ENCODE measurements around the gene SIRT3. TPM values are rescaled to one million over a fixed set of nuclear protein-coding genes. Genes with fewer than 3 reads are reported as not detected.
"Not testable (repeated sequence)": the region's sequence is repeated elsewhere in the genome, so short reads cannot be mapped to it uniquely, and the experiment has no call there.

SIRT3 gene
- total RNA-seq, 2 experiments from 2014 or later, result 18.6 to 20.5 TPM

DNA sequence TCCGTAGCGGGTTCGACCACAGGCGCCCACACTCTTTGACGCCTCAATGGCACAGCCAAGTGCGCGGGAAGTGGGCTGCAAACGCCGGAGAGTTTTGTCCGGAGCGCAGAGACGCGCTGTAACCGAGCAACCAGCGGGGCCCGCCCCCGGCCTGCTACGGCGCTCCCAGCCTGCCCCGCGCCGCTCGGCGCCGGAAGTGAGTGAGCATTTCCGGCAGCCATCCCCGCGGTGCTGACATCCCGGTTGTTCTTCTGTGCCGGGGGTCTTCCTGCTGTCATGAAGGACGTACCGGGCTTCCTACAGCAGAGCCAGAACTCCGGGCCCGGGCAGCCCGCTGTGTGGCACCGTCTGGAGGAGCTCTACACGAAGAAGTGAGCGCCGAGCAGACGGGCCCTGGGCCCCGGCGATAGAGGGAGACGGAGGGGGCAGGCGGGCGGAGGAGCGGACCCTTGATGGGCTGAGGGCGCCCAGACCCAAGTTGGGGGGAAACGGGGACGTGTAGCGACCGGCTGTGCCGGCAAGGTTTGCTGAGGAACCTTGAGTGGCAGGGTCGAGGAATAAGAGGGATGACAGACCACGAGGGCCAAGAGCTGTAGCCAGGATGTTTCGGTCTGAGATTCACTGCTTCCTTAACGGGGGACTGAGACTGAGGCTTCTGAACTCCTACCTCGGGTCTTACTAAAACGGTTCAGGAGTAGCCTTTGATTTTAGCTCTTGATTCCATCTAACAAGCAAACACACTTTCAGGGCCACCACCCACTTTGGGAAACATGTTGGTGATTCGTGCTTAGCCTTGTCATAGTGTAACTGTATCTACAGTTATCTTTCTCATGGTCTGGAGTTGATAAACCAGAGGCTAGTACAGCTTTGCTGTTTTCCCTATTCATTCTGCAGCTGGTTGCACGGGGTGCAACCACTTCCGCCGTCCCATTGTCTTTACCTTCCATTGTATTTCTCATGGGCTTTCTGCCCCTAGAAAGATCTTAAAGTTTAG, 929 bp upstream of the SIRT3 start, which contains the start of gene PSMD13:
TSS of gene PSMD13 (plus strand) at position 203 of the 994 bp plus-strand sequence. CDS start at position 277, 74 bp downstream.
- peaks cover 30% of the 10 kb centered on the region for H3K36me3 Mint-ChIP-seq
- no peaks in the 10 kb centered on the region for H3K9me3 Mint-ChIP-seq
- no peaks in the 10 kb centered on the region for H3K27me3 Mint-ChIP-seq
- H3K27ac Mint-ChIP-seq, result peak within 1 kb of the TSS; percentile 99
- DNase-seq, result peak; percentile 95
- H3K4me3 Mint-ChIP-seq, result peak within 1 kb of the TSS; percentile 95
- H3K4me1 Mint-ChIP-seq, result peaks cover 48% of the 10 kb centered on the region

DNA sequence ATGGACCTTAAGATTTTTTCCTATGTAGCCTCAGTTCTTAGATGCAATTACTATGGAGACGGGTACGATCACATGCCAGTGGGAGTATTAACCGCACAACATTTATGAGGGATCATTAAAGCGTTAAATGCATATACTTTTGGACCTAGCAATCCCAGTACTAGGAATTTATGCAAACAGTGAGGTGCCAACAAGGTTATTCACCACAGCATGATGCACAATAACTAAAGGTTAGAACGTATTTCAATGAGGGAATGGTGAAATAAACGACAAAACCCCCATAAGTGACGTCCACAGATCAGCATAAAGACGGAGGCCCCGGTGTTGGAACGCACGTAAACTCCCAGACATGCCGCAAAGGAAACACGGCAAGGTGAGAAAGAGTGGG, 539 bp downstream of the SIRT3 start:
- DNase-seq, result no peak
- H3K4me3 Mint-ChIP-seq, result peak overlapping the region; percentile 87
- peaks cover 19% of the 10 kb centered on the region for H3K36me3 Mint-ChIP-seq
- H3K27me3 Mint-ChIP-seq, result no peaks in the 10 kb centered on the region
- H3K4me1 Mint-ChIP-seq, result peaks cover 37% of the 10 kb centered on the region
- no peaks in the 10 kb centered on the region for H3K9me3 Mint-ChIP-seq
- peak overlapping the region; percentile 91 for H3K27ac Mint-ChIP-seq

DNA sequence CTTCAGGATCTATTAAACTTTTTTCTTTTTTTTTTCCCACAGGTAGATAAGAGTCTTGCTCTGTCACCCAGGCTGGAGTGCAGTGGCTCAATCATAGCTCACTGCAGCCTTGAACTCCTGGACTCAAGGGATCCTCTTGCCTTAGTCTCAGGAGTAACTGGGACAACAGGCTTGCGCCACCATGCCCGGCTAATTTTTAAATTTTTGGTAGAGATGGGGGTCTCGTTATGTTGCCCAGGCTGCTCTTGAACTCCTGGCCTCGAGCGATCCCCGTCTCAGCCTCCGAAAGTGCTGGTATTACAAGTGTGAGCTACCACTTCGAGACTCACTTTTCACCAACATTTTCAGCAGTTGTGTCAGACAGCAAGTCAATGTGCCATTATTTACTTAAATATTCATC, 962 bp downstream of the SIRT3 start:
- H3K9me3 Mint-ChIP-seq, result no peaks in the 10 kb centered on the region
- H3K4me1 Mint-ChIP-seq, result peaks cover 35% of the 10 kb centered on the region
- DNase-seq, result no peak
- H3K36me3 Mint-ChIP-seq, result peaks cover 18% of the 10 kb centered on the region
- peak overlapping the region; percentile 87 for H3K4me3 Mint-ChIP-seq
- H3K27ac Mint-ChIP-seq, result peak overlapping the region; percentile 91
- H3K27me3 Mint-ChIP-seq, result no peaks in the 10 kb centered on the region

DNA sequence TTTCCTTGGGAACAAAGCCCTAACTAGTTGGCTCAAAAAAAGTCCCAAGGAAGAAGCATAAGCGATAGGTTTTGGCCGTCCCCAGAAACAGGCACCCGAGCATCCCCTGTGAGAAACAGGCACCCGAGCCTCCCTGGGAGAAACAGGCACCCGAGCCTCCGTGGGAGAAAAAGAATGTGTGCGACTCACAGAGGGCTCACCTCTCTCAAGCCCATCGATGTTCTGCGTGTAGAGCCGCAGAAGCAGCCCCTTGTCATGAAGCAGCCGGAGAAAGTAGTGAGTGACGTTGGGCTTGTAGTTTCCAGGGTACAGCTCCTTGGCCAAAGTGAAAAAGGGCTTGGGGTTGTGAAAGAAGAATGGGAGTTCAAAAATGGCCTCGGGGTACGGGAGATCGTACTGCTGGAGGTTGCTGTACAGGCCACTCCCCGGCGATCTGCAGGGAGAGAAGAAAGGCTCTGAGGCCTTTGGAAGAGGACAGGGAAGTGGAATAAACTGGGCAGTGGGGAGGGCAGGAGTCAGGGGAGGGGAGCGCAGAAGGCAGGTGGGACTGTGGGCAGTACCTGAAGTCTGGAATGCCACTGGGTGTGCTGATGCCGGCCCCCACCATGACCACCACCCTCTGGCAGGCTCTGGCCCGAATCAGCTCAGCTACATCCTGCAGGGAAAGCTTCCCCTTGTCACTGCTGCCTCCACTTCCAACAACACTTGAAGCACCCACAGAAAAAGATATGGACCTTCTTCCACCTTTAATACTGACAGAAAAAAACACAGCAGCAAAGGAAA, 3.2 kb downstream of the SIRT3 start:
- Mint-ChIP-seq H3K9me3 (no peaks in the 10 kb centered on the region), H3K4me1 (peaks cover 27% of the 10 kb centered on the region), H3K27me3 (no peaks in the 10 kb centered on the region), H3K36me3 (peaks cover 2% of the 10 kb centered on the region), H3K27ac (peak overlapping the region; percentile 27), H3K4me3 (no peak overlapping the region)
- DNase-seq, result no peak

DNA sequence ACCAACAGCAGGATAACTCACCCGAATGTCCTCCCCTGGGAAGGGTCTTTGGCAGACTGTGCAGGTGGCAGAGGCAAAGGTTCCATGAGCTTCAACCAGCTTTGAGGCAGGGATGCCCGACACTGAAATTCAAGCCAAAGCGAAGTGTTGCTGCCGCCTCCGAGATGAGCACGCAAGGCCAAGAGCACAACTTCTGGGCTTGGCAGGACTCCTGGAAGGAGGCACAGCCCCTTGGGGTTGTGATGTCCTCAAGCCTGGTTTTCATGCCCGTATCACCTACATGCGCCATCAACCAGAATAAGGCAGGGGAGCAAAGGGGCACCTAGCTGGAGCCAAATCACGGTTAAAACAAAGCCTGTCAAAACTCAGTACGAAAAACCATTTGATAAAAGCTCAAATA, 5.7 kb downstream of the SIRT3 start:
- DNase-seq, result no peak
- Mint-ChIP-seq H3K4me3 (no peak overlapping the region), H3K36me3 (peaks cover 4% of the 10 kb centered on the region), H3K4me1 (peaks cover 33% of the 10 kb centered on the region), H3K27me3 (no peaks in the 10 kb centered on the region), H3K27ac (no peak overlapping the region), H3K9me3 (no peaks in the 10 kb centered on the region)

DNA sequence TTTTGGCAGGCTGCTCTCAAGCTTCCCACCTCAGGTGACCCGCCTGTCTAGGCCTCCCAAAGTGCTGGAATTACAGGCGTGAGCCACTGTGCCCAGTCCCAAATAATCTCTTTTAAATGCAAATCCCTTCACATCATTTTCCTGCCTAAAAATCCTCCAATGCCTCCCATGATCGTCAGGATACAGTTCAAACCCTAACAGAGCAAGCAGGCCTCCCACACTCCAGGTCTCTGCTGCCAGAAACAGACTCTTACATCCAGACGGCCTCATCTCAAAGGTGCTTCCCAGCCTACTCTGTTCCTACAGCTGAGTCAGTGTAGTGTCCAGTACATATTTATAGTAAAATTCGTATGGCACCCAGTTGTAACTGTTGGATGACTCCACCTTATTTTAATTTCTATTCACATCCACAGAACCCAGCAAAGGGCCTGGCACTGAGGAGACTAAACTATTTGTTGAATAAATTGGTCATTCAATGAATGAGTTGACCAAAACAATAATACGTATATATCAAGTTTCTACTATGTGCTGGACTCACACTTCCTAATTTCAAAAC, 8.2 kb downstream of the SIRT3 start:
- H3K4me1 Mint-ChIP-seq, result peaks cover 19% of the 10 kb centered on the region
- no peak overlapping the region for H3K4me3 Mint-ChIP-seq
- H3K9me3 Mint-ChIP-seq, result no peaks in the 10 kb centered on the region
- DNase-seq, result no peak
- H3K36me3 Mint-ChIP-seq, result peaks cover 6% of the 10 kb centered on the region
- H3K27ac Mint-ChIP-seq, result no peak overlapping the region
- H3K27me3 Mint-ChIP-seq, result no peaks in the 10 kb centered on the region

DNA sequence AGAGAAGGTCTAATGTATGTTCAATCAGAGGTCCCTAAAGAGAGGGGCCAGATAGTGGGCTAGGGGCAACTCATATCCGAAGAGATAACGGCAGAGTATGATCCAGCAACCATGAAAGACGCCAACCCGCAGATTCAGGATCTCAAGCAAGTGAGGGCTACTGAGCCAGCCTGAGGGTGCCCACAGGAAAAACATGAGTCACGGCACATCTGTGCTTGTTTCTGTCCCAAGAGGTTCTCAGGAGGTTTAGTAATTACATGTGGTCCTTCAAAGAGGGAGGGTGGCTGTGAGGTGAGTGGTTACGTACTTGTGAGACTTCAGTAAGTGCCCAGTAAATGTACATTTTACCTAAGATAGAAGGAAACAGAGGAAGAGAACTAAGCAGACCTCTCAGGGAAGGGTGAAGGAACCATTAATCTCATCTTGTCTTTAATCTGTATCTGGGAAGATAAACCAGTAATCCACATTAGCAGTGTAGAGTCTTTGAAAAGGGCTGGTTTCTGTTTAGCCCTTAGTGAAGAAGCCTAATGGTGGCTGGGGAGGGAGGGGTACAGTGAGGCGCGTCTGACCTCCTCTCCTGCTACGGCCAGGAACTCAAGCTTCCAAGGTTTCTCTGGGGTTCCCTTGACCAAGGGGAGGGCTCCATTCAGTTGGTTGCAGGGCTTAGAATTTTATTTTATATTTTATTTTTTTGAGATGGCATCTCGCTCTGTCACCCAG, 10.2 kb downstream of the SIRT3 start:
- peak overlapping the region; percentile 23 for H3K27ac Mint-ChIP-seq
- no peak overlapping the region for H3K4me3 Mint-ChIP-seq
- H3K36me3 Mint-ChIP-seq, result peaks cover 9% of the 10 kb centered on the region
- no peak for DNase-seq
- H3K27me3 Mint-ChIP-seq, result no peaks in the 10 kb centered on the region
- H3K4me1 Mint-ChIP-seq, result peaks cover 19% of the 10 kb centered on the region
- no peaks in the 10 kb centered on the region for H3K9me3 Mint-ChIP-seq

DNA sequence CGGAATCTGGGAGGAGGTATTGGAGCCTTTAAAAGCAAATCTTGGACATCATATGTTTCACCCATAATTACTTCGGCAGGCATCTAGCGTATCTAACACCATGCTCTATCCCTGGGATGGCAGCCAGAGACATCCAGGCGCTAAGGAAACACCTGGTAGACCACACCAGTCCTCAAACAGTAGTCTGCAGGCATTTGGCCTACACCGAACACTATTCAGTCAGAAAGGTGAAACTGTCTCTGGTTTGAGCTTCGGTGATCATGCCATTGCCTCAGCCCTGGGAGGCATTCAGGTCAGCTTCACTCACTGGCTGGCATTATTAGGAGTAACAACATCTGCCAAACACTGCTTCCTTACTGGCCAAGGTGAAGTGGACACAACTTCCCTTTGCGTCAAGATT, 11.7 kb downstream of the SIRT3 start:
- DNase-seq, result no peak
- Mint-ChIP-seq H3K36me3 (peaks cover 6% of the 10 kb centered on the region), H3K9me3 (no peaks in the 10 kb centered on the region), H3K27ac (no peak overlapping the region), H3K27me3 (no peaks in the 10 kb centered on the region), H3K4me3 (no peak overlapping the region), H3K4me1 (peaks cover 19% of the 10 kb centered on the region)

DNA sequence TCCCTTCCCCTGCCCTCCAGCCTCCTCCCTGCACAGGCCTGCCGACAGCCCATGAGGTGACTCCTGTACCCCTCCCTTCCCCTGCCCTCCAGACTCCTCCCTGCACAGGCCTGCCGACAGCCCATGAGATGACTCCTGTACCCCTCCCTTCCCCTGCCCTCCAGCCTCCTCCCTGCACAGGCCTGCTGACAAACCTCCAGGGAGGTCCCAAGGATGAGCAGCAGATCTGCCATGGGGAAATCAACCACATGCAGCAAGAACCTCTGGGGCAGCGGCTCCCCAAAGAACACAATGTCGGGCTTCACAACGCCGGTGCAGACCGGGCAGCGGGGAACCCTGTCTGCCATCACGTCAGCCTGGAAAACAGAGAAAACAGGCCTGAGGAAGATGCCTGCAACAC, 12.3 kb downstream of the SIRT3 start:
- Mint-ChIP-seq H3K36me3 (peaks cover 6% of the 10 kb centered on the region), H3K27me3 (no peaks in the 10 kb centered on the region), H3K4me1 (peaks cover 18% of the 10 kb centered on the region), H3K9me3 (no peaks in the 10 kb centered on the region), H3K27ac (no peak overlapping the region), H3K4me3 (no peak overlapping the region)
- no peak for DNase-seq

DNA sequence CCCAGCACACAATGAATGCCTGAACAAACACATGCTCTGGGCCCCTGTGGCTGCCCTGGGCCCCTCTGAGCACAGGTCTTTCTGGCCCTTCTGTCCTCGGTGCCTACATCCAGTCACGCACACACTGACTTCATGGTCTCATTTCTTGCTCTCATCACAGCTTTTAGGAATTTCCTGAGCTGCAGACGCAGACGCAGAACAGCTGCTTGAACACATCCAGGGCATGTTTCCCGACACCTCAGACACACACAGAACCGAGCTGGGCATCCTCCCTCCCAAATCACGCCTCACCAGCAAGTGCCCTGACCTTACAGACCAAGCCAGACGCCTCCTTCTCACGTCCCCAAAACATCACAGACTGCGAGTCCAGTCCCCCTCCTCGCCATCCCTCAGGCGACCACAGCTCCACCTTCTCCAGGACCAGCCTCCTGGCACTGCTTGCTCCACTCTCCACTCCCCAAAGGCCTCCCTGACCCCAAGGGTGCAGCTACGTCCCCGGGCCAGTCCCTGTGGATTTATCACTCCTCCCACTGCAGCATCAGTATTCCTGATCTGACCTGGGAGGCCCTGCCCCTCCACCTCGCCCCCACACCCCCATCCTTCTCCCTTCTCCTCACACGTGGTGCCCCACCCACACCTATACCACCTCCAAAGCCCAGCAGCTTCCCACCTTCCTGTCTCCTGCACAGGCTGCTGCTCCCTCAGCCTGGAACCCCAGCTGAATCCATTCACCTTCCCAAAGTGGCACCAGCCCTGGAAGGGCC, 12.9 kb downstream of the SIRT3 start:
- no peak for DNase-seq
- no peak overlapping the region for H3K27ac Mint-ChIP-seq
- peaks cover 11% of the 10 kb centered on the region for H3K4me1 Mint-ChIP-seq
- peaks cover 6% of the 10 kb centered on the region for H3K36me3 Mint-ChIP-seq
- no peaks in the 10 kb centered on the region for H3K9me3 Mint-ChIP-seq
- no peaks in the 10 kb centered on the region for H3K27me3 Mint-ChIP-seq
- no peak overlapping the region for H3K4me3 Mint-ChIP-seq

DNA sequence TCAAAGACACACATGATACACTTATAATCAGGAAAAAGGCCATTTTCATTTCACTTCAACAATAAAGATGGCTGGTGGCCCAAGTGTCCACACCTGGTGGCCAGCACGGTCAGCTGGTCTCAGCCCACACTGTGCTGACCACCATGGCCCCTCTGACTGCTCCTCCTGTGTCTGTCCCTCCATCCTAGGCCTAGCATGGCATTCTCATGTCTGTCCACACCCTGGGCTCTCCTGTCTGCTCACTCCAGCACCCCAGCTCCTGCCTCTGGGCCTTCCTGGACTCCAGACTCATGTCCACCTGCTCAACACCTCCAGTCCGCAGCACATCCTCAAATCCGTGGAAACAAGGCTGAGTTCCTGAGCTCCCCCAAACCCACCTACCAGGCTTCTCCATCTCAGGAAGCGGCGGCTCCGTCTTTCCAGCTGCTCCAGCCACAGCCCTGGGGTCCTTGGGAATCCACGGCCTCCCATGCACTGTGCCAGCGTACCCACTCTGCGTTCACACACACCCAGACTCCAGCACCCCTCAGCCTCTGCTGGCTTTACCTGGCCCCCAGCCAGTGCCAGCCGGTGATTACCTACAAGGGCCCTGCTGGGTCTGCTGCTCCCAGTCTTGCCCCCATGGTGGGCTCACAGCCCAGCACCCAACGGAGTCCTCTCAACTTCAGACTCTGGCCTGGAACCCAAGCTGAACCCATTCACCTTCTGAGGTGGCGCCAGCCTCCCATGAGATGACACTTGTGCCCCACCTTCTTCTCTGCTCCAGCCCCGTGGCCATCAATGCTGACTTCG, 13.9 kb downstream of the SIRT3 start:
- no peaks in the 10 kb centered on the region for H3K9me3 Mint-ChIP-seq
- H3K36me3 Mint-ChIP-seq, result peaks cover 5% of the 10 kb centered on the region
- peaks cover 12% of the 10 kb centered on the region for H3K4me1 Mint-ChIP-seq
- H3K4me3 Mint-ChIP-seq, result no peak overlapping the region
- no peaks in the 10 kb centered on the region for H3K27me3 Mint-ChIP-seq
- no peak for DNase-seq
- H3K27ac Mint-ChIP-seq, result no peak overlapping the region

DNA sequence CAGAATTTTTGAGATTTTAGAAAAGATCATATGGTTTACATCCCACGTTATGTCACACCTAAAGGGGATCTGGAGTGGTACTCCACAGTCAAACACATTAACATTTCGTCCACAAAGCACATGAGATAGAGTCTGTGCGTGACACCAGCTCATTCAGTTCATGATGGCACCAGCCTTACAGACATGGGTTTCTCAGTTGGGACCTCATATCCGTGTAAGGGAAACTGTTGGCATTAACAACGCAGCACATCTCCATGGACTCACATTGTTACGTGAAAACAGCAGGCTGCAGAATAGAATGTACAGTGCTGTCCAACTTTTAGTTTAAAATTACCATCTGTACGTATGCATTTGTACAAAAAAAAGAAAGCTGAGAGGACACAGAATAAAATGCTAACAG, 14.6 kb downstream of the SIRT3 start:
- Mint-ChIP-seq H3K36me3 (peaks cover 5% of the 10 kb centered on the region), H3K27me3 (no peaks in the 10 kb centered on the region), H3K9me3 (no peaks in the 10 kb centered on the region), H3K4me1 (peaks cover 12% of the 10 kb centered on the region), H3K27ac (no peak overlapping the region), H3K4me3 (no peak overlapping the region)
- DNase-seq, result no peak

DNA sequence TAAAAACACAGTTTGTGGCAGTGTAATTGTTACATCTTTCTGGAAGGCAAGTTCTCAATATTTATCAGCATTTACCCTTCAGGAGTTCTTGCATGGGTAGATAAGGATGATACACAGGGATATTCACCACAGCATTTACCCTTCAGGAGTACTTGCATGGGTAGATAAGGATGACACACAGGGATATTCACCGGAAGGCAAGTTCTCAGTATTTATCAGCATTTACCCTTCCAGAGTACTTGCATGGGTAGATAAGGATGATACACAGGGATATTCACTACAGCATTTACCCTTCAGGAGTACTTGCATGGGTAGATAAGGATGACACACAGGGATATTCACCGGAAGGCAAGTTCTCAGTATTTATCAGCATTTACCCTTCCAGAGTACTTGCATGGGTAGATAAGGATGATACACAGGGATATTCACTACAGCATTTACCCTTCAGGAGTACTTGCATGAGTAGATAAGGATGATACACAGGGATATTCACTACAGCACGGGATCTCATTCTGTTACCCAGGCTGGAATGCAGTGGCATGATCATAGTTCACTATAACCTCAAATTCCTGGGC, 15.4 kb downstream of the SIRT3 start:
- not testable (repeated sequence) for H3K27ac Mint-ChIP-seq, H3K4me1 Mint-ChIP-seq, H3K27me3 Mint-ChIP-seq, H3K9me3 Mint-ChIP-seq, DNase-seq, H3K4me3 Mint-ChIP-seq, H3K36me3 Mint-ChIP-seq

Data from activated naive CD8-positive, alpha-beta T cell treated with anti-CD3 and anti-CD28 coated beads for 36 hours (primary cell).